Calu3 (cell line): ENCODE measurements around the gene CCR5AS.

Source experiments
- BruUV-seq: library from RNA; stranded (reverse); fragments of 400-500 nt; replicated peaks from 2 replicates; lab custom pipeline; 2021; lab: Mats Ljungman, UMichigan
- CTCF ChIA-PET: fragments of 300-600 bp; sonication (Branson Sonifier 250); formaldehyde crosslinking; loops from one replicate; lab custom pipeline; 2022; ENCODE audit warnings: antibody characterized with exemption; lab: Charles Lee
- DNase-seq: peaks from one replicate; pipeline ENCODE4 v3.0.0; 2022
- H3K27ac Mint-ChIP-seq: one replicate; pipeline ENCODE4 v1.8.0; 2022; ENCODE audit warnings: mixed read lengths; ENCODE audit not compliant: unreplicated experiment
- H3K27me3 Mint-ChIP-seq: one replicate; pipeline ENCODE4 v1.8.0; 2022; ENCODE audit warnings: mixed read lengths; ENCODE audit not compliant: unreplicated experiment
- H3K36me3 Mint-ChIP-seq: one replicate; pipeline ENCODE4 v1.8.0; 2022; ENCODE audit warnings: mild to moderate bottlenecking, moderate library complexity, mixed read lengths; ENCODE audit not compliant: insufficient read depth, unreplicated experiment
- H3K4me1 Mint-ChIP-seq: one replicate; pipeline ENCODE4 v1.8.0; 2022; ENCODE audit warnings: mild to moderate bottlenecking, low read depth, mixed read lengths; ENCODE audit not compliant: unreplicated experiment
- H3K4me3 Mint-ChIP-seq: one replicate; pipeline ENCODE4 v1.8.0; 2022; ENCODE audit warnings: mild to moderate bottlenecking, low read depth, moderate library complexity, mixed read lengths; ENCODE audit not compliant: unreplicated experiment
- H3K9me3 Mint-ChIP-seq: one replicate; pipeline ENCODE4 v1.8.0; 2022; ENCODE audit warnings: low read depth, mixed read lengths; ENCODE audit not compliant: unreplicated experiment
- intact Hi-C: fragments of 100-400 bp; cut with micrococcal nuclease; formaldehyde crosslinking; loops from one replicate; pipeline ENCODE4 v1.10.0; 2022; ENCODE audit not compliant: unreplicated experiment
- TF ChIP-seq, protein P1 (sequence below): fragments of 200-600 bp; IDR thresholded peaks from one replicate; pipeline ENCODE4 v1.8.0; 2022; ENCODE audit warnings: antibody characterized with exemption; ENCODE audit not compliant: unreplicated experiment

CCR5AS gene

DNA sequence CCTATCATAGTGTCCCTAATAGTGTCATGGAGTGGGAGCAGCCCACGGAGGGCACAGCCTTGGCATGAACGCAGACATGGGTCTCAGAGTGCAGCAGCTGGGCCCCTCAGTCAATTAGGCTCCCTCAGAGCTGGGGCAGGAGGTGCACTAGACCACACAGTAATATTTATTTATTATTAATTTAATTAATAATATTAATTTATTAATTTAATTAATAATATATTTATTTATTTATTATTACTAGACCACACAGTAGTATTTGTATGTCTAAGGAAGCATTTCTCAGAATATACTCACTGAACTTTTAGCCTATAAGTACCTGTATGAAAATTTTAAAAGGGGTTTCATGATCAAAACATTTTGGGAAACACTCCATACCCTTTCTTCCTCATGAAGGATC is 5.3 kb downstream of the CCR5AS start:
- Mint-ChIP-seq H3K36me3 (no peaks in the 10 kb centered on the region), H3K27me3 (no peaks in the 10 kb centered on the region), H3K27ac (no peak overlapping the region), H3K4me3 (no peak overlapping the region), H3K4me1 (peaks cover 18% of the 10 kb centered on the region), H3K9me3 (no peaks in the 10 kb centered on the region)
- TF ChIP-seq, protein P1, sequence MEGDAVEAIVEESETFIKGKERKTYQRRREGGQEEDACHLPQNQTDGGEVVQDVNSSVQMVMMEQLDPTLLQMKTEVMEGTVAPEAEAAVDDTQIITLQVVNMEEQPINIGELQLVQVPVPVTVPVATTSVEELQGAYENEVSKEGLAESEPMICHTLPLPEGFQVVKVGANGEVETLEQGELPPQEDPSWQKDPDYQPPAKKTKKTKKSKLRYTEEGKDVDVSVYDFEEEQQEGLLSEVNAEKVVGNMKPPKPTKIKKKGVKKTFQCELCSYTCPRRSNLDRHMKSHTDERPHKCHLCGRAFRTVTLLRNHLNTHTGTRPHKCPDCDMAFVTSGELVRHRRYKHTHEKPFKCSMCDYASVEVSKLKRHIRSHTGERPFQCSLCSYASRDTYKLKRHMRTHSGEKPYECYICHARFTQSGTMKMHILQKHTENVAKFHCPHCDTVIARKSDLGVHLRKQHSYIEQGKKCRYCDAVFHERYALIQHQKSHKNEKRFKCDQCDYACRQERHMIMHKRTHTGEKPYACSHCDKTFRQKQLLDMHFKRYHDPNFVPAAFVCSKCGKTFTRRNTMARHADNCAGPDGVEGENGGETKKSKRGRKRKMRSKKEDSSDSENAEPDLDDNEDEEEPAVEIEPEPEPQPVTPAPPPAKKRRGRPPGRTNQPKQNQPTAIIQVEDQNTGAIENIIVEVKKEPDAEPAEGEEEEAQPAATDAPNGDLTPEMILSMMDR = no peak
- intact Hi-C loops = no loop called here
- CTCF ChIA-PET = no interaction called here
- no peak for DNase-seq
- no TSS peak for BruUV-seq

DNA sequence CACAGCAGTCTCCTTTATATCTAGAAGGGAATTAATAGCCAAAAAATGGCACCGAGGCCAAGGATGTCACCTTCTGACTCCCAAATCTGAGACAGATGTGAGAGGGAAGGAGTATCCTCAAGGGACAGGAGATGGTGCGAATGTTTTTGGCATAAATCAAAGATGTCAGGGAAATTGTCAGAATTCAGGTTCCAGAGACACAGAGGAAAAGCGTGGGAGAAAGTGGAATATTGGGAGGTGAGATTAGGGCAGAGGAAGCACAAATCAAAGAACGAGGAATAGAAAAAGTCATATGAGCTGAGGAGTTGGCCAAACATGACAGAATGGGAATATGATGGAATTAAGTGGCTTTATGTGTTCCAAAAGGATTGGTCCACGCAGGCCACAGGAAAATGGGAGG is 6.0 kb downstream of the CCR5AS start:
- no peaks in the 10 kb centered on the region for H3K27me3 Mint-ChIP-seq
- H3K4me1 Mint-ChIP-seq = peaks cover 13% of the 10 kb centered on the region
- no peaks in the 10 kb centered on the region for H3K9me3 Mint-ChIP-seq
- no peak overlapping the region for H3K27ac Mint-ChIP-seq
- H3K4me3 Mint-ChIP-seq = no peak overlapping the region
- no TSS peak for BruUV-seq
- CTCF ChIA-PET = no interaction called here
- TF ChIP-seq, protein P1 = no peak
- DNase-seq = no peak
- intact Hi-C loops = no loop called here
- no peaks in the 10 kb centered on the region for H3K36me3 Mint-ChIP-seq

GRCh38 chr3:46400000-46400734 is 6.7 kb downstream of the CCR5AS start:
- Mint-ChIP-seq H3K4me3 (no peak overlapping the region), H3K36me3 (no peaks in the 10 kb centered on the region), H3K4me1 (peaks cover 6% of the 10 kb centered on the region), H3K9me3 (no peaks in the 10 kb centered on the region), H3K27ac (no peak overlapping the region), H3K27me3 (peaks cover 2% of the 10 kb centered on the region)
- CTCF ChIA-PET = interaction anchor here (0.6 kb wide), 1 partner anchor 59 kb away, joined by 3 read pairs; no protein-coding TSS in a partner anchor
- TF ChIP-seq, protein P1 = no peak
- DNase-seq = no peak
- no TSS peak for BruUV-seq
- intact Hi-C loops = no loop called here

GRCh38 chr3:46399557-46399956 is 7.3 kb downstream of the CCR5AS start:
- CTCF ChIA-PET = interaction anchor here (0.6 kb wide), 1 partner anchor 59 kb away, joined by 3 read pairs; no protein-coding TSS in a partner anchor
- Mint-ChIP-seq H3K9me3 (no peaks in the 10 kb centered on the region), H3K27me3 (peaks cover 8% of the 10 kb centered on the region)

More at GRCh38 chr3:46399557-46399956, 7.3 kb downstream of the CCR5AS start:
- H3K27ac Mint-ChIP-seq = no peak overlapping the region
- no peaks in the 10 kb centered on the region for H3K36me3 Mint-ChIP-seq
- TF ChIP-seq, protein P1 = no peak
- no peak for DNase-seq
- no peak overlapping the region for H3K4me3 Mint-ChIP-seq
- H3K4me1 Mint-ChIP-seq = peaks cover under 1% of the 10 kb centered on the region
- intact Hi-C loops = no loop called here
- no TSS peak for BruUV-seq
